ENCODE data around the gene UNKL. TPM values are rescaled to one million over a fixed set of nuclear protein-coding genes. Genes with fewer than 3 reads are reported as not detected.
"Not testable (repeated sequence)": the region's sequence is repeated elsewhere in the genome, so short reads cannot be mapped to it uniquely, and the experiment has no call there.

The UNKL gene
- polyA plus RNA-seq, 1 donor: 19.8 TPM

GRCh38 chr16:1446296-1447080, 32.0 kb upstream of the UNKL start:
- no peak for DNase-seq

GRCh38 chr16:1445518-1446203, 31.2 kb upstream of the UNKL start:
- no peak for DNase-seq

GRCh38 chr16:1444730-1445517, 30.4 kb upstream of the UNKL start:
- DNase-seq: no peak

GRCh38 chr16:1443980-1444729, 29.7 kb upstream of the UNKL start, which contains the start of gene CCDC154:
Gene CCDC154, minus strand, starts transcription at chr16:1444556. Its CDS starts 234 bp downstream, at chr16:1444322.
- no peak for DNase-seq

- DNase-seq: no peak
Observed at GRCh38 chr16:1443403-1443973, 29.0 kb upstream of the UNKL start.

GRCh38 chr16:1442697-1443096, 28.2 kb upstream of the UNKL start:
- no peak for DNase-seq

GRCh38 chr16:1441391-1441829, 26.9 kb upstream of the UNKL start:
- no peak for DNase-seq

- DNase-seq: not testable (repeated sequence)
Observed at GRCh38 chr16:1439699-1440074, 25.2 kb upstream of the UNKL start.

- no peak for DNase-seq
Observed at GRCh38 chr16:1439058-1439698, 24.7 kb upstream of the UNKL start.

GRCh38 chr16:1438229-1439057, 23.9 kb upstream of the UNKL start:
- no peak for DNase-seq

- no peak for DNase-seq
Observed at GRCh38 chr16:1437606-1438005, 23.1 kb upstream of the UNKL start.

GRCh38 chr16:1436731-1437355, 22.3 kb upstream of the UNKL start:
- no peak for DNase-seq

GRCh38 chr16:1435921-1436697, 21.6 kb upstream of the UNKL start:
- DNase-seq: no peak

- DNase-seq: no peak
Observed at GRCh38 chr16:1434644-1435592, 20.4 kb upstream of the UNKL start.

GRCh38 chr16:1433756-1434155, 19.3 kb upstream of the UNKL start:
- no peak for DNase-seq

- no peak for DNase-seq
Observed at GRCh38 chr16:1433263-1433560, 18.7 kb upstream of the UNKL start.

GRCh38 chr16:1432388-1433262, 18.1 kb upstream of the UNKL start:
- DNase-seq: no peak
